ENCODE results near the gene PGM3. TPM values are rescaled to one million over a fixed set of nuclear protein-coding genes. Genes with fewer than 3 reads are reported as not detected.
A peak's percentile ranks its signal among the peaks of the same experiment; 100 is the strongest.

PGM3 gene
- total RNA-seq, 1 experiment from 2014 or later: 33.8 TPM

DNA sequence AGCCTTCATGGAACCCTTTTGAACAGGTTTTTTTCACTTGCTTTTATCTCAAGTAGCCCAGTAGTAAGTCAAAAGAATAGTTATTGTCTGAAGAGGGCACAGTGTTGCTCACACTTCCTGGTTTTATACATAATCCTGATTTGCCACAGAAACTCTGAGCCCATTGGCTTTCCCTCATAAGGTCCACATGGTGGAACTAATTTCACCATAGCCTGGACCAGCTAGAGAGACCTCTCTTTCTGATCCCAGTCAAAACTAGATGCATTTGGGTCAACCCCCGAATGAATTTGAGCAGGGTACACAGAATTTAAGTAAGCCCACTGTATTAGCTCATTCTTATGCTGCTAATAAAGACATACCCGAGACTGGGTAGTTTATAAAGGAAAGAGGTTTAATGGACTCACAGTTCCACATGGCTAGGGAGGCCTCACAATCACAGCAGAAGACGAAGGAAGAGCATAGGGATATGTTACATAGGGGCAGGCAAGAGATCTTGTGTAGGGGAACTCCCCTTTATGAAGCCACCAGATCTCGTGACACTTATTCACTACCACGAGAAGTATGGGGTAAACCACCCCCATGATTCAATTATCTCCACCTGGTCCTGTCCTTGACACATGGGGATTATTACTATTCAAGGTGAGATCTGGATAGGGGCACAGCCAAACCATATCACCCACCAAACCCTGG lies 6.3 kb upstream of the PGM3 start:
- Histone ChIP-seq H4K20me1 (ENCODE audit: insufficient read depth) (no peaks in the 10 kb centered on the region), H3K4me2 (no peak overlapping the region), H3K27me3 (ENCODE audit: insufficient read depth, low read depth) (no peaks in the 10 kb centered on the region), H3K9me3 (ENCODE audit: insufficient read depth, low read depth) (no peaks in the 10 kb centered on the region), H3K27ac (no peak overlapping the region), H3K79me2 (ENCODE audit: low read depth) (no peaks in the 10 kb centered on the region), H3K9me2 (ENCODE audit: insufficient read depth) (no peaks in the 10 kb centered on the region), H2AFZ (no peak overlapping the region), H3K4me3 (no peak overlapping the region), H3K4me1 (replicated peaks; ENCODE audit: insufficient read depth) (no peaks in the 10 kb centered on the region; the same call in 1 of the 2 replicates), H3F3A (ENCODE audit: insufficient read depth, low read depth) (no peaks in the 10 kb centered on the region), H3K36me3 (ENCODE audit: low read depth) (no peaks in the 10 kb centered on the region)
- intact Hi-C loops (cut with micrococcal nuclease; ENCODE audit: unreplicated experiment): loop anchor here (10.0 kb wide), 1 partner anchor 955 kb away; the partner anchor contains the start of gene IBTK
- DNase-seq: no peak
- BruUV-seq (replicated peaks): no TSS peak
- ChIA-PET POLR2A (ENCODE audit: unreplicated experiment) (interaction anchor here (0.6 kb wide), 1 partner anchor 149 kb away, joined by 15 read pairs; no protein-coding TSS in a partner anchor), CTCF (interaction anchor here (0.7 kb wide), 1 partner anchor 8 kb away, joined by 3 read pairs; no protein-coding TSS in a partner anchor)
- TF ChIP-seq, protein P1, sequence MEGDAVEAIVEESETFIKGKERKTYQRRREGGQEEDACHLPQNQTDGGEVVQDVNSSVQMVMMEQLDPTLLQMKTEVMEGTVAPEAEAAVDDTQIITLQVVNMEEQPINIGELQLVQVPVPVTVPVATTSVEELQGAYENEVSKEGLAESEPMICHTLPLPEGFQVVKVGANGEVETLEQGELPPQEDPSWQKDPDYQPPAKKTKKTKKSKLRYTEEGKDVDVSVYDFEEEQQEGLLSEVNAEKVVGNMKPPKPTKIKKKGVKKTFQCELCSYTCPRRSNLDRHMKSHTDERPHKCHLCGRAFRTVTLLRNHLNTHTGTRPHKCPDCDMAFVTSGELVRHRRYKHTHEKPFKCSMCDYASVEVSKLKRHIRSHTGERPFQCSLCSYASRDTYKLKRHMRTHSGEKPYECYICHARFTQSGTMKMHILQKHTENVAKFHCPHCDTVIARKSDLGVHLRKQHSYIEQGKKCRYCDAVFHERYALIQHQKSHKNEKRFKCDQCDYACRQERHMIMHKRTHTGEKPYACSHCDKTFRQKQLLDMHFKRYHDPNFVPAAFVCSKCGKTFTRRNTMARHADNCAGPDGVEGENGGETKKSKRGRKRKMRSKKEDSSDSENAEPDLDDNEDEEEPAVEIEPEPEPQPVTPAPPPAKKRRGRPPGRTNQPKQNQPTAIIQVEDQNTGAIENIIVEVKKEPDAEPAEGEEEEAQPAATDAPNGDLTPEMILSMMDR (conservative IDR thresholded peaks at IDR 0.05): no peak

DNA sequence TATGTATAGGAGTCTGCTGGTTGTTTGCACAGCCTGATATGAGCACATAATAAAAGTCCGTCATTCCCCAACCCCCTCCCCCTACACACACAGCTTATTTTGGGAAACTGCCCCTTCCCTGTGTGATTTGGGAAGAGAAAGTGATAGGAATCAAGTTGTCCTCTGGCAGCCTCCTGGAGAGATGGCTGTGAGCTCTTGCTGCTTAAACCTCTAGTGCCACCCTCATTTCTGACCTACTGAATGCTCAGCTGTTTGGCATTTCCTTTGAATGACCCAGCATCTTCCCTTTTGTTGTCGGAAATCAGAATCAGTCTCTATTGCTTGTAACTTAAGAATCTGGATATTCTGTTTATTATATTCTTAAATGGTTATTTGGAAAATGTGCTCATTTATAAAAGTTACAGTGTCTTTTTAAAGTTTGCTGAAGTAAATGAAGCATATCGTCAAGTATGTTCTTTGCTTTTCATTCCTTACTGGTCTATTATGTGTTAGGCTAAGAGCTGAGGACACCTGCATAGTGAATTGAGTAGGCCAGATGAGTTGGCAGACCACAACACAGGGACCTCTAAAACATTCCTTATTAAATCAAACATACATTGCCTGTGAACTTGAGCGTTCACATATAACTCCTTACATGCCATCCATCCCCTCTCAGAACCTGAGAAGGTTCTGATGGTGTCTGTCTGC lies 5.6 kb upstream of the PGM3 start:
- no peak overlapping the region for H3K4me2 ChIP-seq
- no peaks in the 10 kb centered on the region for H3K79me2 ChIP-seq (ENCODE audit: low read depth)
- DNase-seq: no peak
- H3K36me3 ChIP-seq (ENCODE audit: low read depth): no peaks in the 10 kb centered on the region
- intact Hi-C loops (cut with micrococcal nuclease; ENCODE audit: unreplicated experiment): loop anchor here (10.0 kb wide), 1 partner anchor 954 kb away; the partner anchor contains the start of gene IBTK
- no peaks in the 10 kb centered on the region for H3F3A ChIP-seq (ENCODE audit: insufficient read depth, low read depth)
- TF ChIP-seq, protein P1 (conservative IDR thresholded peaks at IDR 0.05): no peak
- H3K9me3 ChIP-seq (ENCODE audit: insufficient read depth, low read depth): no peaks in the 10 kb centered on the region
- H2AFZ ChIP-seq: no peak overlapping the region
- ChIA-PET CTCF (no interaction called here), POLR2A (ENCODE audit: unreplicated experiment) (interaction anchor here (0.6 kb wide), 1 partner anchor 150 kb away, joined by 15 read pairs; no protein-coding TSS in a partner anchor)
- H4K20me1 ChIP-seq (ENCODE audit: insufficient read depth): no peaks in the 10 kb centered on the region
- no peaks in the 10 kb centered on the region; the same call in 1 of the 2 replicates for H3K4me1 ChIP-seq (replicated peaks; ENCODE audit: insufficient read depth)
- no peaks in the 10 kb centered on the region for H3K9me2 ChIP-seq (ENCODE audit: insufficient read depth)
- no TSS peak for BruUV-seq (replicated peaks)
- no peak overlapping the region for H3K27ac ChIP-seq
- H3K4me3 ChIP-seq: no peak overlapping the region
- no peaks in the 10 kb centered on the region for H3K27me3 ChIP-seq (ENCODE audit: insufficient read depth, low read depth)

DNA sequence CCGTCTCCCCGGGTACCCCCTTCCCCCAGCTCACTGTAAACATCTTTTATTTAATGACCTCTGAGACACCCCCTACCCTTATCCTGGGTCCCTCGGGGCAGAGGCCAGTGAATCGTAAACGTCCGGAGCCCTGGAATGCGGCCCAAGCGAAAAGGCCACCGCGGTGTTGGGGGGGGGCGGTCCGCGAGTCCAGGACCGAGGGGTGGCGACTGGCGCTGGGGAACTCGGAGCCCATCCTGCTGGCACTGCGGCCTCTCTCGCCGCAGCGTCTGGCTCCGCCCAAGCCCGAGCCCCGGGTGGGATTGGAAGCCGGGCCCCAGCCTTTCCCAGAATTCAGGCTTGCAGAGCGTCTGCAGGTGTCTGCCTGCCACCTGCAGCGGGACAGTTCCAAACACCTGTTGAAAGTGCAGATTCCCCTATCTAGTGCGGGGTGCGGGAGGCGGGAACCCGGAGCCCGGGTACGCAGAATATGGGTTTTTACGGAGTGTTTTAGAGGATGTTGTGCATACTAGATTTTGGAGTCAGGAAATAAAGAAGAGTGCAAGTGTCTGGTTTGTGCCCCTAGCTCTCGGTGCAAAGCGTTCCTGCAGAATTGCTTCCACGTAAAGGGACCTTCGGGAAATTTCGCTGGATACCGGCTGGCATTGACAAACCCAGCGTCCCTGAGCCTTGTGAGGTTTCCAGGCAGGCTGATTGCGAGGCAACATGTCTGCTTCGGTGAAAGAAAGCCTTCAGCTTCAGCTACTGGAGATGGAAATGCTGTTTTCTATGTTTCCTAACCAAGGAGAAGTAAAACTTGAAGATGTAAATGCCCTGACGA lies 892 bp upstream of the PGM3 start:
- Histone ChIP-seq H3K27ac (no peak overlapping the region), H3K9me2 (ENCODE audit: insufficient read depth) (no peaks in the 10 kb centered on the region), H2AFZ (peak overlapping the region; percentile 94), H3K4me2 (peak overlapping the region; percentile 86), H3K4me1 (replicated peaks; ENCODE audit: insufficient read depth) (peaks cover 3% of the 10 kb centered on the region; the same call in 1 of the 2 replicates), H3F3A (ENCODE audit: insufficient read depth, low read depth) (no peaks in the 10 kb centered on the region), H4K20me1 (ENCODE audit: insufficient read depth) (no peaks in the 10 kb centered on the region), H3K9me3 (ENCODE audit: insufficient read depth, low read depth) (no peaks in the 10 kb centered on the region), H3K4me3 (peak overlapping the region; percentile 77), H3K36me3 (ENCODE audit: low read depth) (no peaks in the 10 kb centered on the region), H3K27me3 (ENCODE audit: insufficient read depth, low read depth) (no peaks in the 10 kb centered on the region), H3K79me2 (ENCODE audit: low read depth) (peaks cover 9% of the 10 kb centered on the region)
- CTCF ChIA-PET: interaction anchor here (0.6 to 1.0 kb wide), 2 partner anchors 51 to 126 kb away, joined by 3 read pairs; partner anchors contain the start of gene DOP1A
- no peak for TF ChIP-seq EZH2 (IDR thresholded peaks at IDR 0.05; ENCODE audit: low read depth)
- TF ChIP-seq, protein P1 (conservative IDR thresholded peaks at IDR 0.05): no peak
- POLR2A ChIA-PET (ENCODE audit: unreplicated experiment): no interaction called here
- TSS peak; percentile 45 for BruUV-seq (replicated peaks)
- DNase-seq: peak in 1 of 2 experiments; percentile 53
- intact Hi-C loops (cut with micrococcal nuclease; ENCODE audit: unreplicated experiment): loop anchor here (5.0 to 10.0 kb wide), 2 partner anchors 127 to 949 kb away; partner anchors contain the start of genes DOP1A, IBTK and UBE3D

All from PC-9 (cell line).